ENCODE measurements around the gene KIR2DL1. TPM values are rescaled to one million over a fixed set of nuclear protein-coding genes. Genes with fewer than 3 reads are reported as not detected.
"Not testable (repeated sequence)": the region's sequence is repeated elsewhere in the genome, so short reads cannot be mapped to it uniquely, and the experiment has no call there.

Gene KIR2DL1
- total RNA-seq, 1 donor from 2014 or later: not detected

DNA sequence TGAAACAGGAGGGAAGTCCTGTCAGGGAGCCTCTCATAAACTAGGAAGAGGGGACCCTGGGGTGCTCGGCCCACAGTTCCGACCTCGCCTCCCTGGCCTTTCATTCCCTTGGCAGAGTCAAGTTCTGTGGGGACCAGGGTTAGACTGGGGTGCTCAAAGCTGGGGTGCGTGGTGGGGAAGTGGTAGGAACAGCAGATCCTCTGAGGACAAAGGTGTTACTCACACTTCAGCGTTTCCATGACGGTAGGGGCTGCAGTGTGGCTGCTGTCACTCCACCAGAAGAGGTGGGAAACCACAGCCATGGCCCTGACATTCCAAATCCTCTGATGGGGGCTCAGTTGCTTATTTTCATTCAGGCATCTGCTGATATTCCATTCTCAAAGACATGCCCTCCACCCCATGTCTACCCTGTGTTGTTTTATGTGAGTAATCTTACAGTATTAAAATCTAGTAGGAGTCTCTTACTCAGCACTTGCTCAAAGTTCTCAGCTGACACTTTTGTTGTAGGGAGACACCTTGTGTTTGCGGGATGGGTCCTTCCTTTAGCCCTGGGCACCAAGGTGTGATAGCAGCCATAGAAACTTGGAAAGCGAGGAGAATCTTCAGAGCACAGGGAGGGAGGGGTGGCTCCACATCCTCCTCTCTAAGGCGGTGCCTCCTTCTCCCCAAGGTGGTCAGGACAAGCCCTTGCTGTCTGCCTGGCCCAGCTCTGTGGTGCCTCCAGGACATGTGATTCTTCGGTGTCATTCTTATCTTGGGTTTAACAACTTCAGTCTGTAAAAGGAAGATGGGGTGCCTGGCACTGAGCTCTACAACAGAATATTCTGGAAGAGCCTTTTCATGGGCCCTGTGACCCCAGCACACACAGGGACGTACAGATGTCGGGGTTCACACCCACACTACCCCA lies 13.1 kb upstream of the KIR2DL1 start:
- DNase-seq (ENCODE audit: low read depth); H3K27me3 ChIP-seq (ENCODE audit: control insufficient read depth, insufficient read depth, low read length); FAIRE-seq; H3K4me3 ChIP-seq (ENCODE audit: low read depth, low read length); H3K36me3 ChIP-seq (ENCODE audit: control insufficient read depth, insufficient read depth, low read length): not testable (repeated sequence)

- DNase-seq (ENCODE audit: low read depth); H3K4me3 ChIP-seq (ENCODE audit: low read depth, low read length); H3K27me3 ChIP-seq (ENCODE audit: control insufficient read depth, insufficient read depth, low read length); FAIRE-seq; H3K36me3 ChIP-seq (ENCODE audit: control insufficient read depth, insufficient read depth, low read length): not testable (repeated sequence)
These were observed 11.0 kb upstream of the KIR2DL1 start for GRCh38 chr19:54758577-54758976.

DNA sequence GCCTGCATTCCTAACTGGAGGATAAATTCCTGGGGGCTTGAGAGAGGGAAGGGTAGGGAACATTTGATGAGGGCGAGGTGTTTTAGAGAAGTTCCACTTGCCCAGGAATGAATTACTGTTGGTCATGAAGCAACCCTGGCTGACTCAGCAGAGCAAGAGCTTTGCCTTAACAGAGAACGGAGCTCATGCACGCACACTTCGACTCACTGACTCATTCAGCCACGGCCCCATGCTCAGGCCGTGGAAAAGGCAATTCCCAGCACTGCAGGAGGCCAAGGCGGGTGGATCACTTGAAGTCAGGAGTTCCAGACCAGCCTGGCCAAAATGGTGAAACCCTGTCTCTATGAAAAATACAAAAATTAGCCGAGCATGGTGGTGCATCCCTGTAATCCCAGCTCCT lies 5.4 kb upstream of the KIR2DL1 start:
- not testable (repeated sequence) for H3K27me3 ChIP-seq (ENCODE audit: control insufficient read depth, insufficient read depth, low read length); DNase-seq (ENCODE audit: low read depth); H3K36me3 ChIP-seq (ENCODE audit: control insufficient read depth, insufficient read depth, low read length); H3K4me3 ChIP-seq (ENCODE audit: low read depth, low read length); FAIRE-seq

- H3K27me3 ChIP-seq (ENCODE audit: control insufficient read depth, insufficient read depth, low read length); FAIRE-seq; DNase-seq (ENCODE audit: low read depth): not testable (repeated sequence)
These were observed 3.1 kb upstream of the KIR2DL1 start for GRCh38 chr19:54766464-54766863.

GRCh38 chr19:54770511-54770910 lies 918 bp downstream of the KIR2DL1 start:
- H3K27me3 ChIP-seq (ENCODE audit: control insufficient read depth, insufficient read depth, low read length); DNase-seq (ENCODE audit: low read depth); H3K4me3 ChIP-seq (ENCODE audit: low read depth, low read length); FAIRE-seq; H3K36me3 ChIP-seq (ENCODE audit: control insufficient read depth, insufficient read depth, low read length): not testable (repeated sequence)

More at GRCh38 chr19:54766464-54766863, 3.1 kb upstream of the KIR2DL1 start:
- not testable (repeated sequence) for H3K4me3 ChIP-seq (ENCODE audit: low read depth, low read length); H3K36me3 ChIP-seq (ENCODE audit: control insufficient read depth, insufficient read depth, low read length)

DNA sequence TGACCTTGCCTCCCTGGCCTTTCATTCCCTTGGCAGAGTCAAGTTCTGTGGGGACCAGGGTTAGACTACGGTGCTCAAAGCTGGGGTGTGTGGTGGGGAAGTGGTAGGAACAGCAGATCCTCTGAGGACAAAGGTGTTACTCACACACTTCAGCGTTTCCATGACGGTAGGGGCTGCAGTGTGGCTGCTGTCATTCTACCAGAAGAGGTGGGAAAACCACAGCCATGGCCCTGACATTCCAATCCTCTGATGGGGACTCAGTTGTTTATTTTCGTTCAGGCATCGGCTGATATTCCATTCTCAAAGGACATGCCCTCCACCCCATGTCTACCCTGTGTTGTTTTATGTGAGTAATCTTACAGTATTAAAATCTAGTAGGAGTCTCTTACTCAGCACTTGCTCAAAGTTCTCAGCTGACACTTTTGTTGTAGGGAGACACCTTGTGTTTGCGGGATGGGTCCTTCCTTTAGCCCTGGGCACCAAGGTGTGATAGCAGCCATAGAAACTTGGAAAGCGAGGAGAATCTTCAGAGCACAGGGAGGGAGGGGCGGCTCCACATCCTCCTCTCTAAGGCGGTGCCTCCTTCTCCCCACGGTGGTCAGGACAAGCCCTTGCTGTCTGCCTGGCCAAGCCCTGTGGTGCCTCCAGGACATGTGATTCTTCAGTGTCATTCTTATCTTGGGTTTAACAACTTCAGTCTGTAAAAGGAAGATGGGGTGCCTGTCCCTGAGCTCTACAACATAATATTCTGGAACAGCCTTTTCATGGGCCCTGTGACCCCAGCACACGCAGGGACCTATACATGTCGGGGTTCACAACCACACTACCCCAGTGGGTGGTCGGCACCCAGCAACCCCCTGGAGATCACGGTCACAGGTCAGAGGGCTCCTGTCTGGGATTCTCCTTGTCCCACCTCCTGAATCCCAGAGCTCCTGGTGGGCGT lies 1.7 kb downstream of the KIR2DL1 start:
- H3K27me3 ChIP-seq (ENCODE audit: control insufficient read depth, insufficient read depth, low read length); H3K36me3 ChIP-seq (ENCODE audit: control insufficient read depth, insufficient read depth, low read length); H3K4me3 ChIP-seq (ENCODE audit: low read depth, low read length); FAIRE-seq: not testable (repeated sequence)
- peak; percentile 24 for DNase-seq (ENCODE audit: low read depth)

DNA sequence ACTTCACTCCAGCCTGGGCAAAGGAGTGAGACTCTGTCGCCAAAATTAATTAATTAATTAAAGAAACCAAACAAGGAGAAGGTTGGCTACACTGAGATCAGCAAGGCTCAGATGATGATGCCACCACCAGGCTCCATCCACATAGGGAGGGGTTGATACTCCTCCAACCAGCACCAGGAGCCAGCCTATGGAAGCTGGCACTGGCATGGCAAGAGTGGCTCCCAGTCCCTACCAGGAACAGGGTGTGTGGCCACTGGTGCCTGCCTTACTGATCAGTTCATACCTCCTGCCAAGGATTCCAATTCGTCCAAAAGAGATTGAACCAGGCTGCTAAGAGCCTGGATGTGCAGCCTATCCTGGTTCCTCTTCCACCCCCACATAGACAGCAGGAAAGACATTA lies 3.1 kb downstream of the KIR2DL1 start:
- H3K27me3 ChIP-seq (ENCODE audit: control insufficient read depth, insufficient read depth, low read length); H3K36me3 ChIP-seq (ENCODE audit: control insufficient read depth, insufficient read depth, low read length); DNase-seq (ENCODE audit: low read depth); H3K4me3 ChIP-seq (ENCODE audit: low read depth, low read length); FAIRE-seq: not testable (repeated sequence)

DNA sequence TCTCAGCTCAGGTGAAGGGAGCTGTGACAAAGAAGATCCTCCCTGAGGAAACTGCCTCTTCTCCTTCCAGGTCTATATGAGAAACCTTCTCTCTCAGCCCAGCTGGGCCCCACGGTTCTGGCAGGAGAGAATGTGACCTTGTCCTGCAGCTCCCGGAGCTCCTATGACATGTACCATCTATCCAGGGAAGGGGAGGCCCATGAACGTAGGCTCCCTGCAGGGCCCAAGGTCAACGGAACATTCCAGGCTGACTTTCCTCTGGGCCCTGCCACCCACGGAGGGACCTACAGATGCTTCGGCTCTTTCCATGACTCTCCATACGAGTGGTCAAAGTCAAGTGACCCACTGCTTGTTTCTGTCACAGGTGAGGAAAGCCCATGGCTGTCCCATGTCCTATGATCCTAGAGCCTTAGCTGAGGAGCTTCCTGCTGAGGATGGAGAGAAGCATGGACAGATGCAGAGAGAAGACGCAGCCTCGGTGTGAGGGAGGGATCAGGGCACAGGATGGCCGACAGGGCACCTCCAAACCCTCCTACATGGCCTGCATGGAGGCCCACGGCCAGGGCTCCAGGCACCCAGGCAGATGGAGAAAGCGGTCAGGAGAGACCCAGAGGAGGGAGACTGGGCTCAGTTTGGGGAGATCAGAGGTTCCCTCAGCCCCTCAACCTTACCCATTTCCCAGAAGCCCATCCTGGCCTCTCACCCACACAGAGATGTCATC lies 5.7 kb downstream of the KIR2DL1 start:
- H3K27me3 ChIP-seq (ENCODE audit: control insufficient read depth, insufficient read depth, low read length); H3K4me3 ChIP-seq (ENCODE audit: low read depth, low read length); DNase-seq (ENCODE audit: low read depth); H3K36me3 ChIP-seq (ENCODE audit: control insufficient read depth, insufficient read depth, low read length); FAIRE-seq: not testable (repeated sequence)

- not testable (repeated sequence) for FAIRE-seq; DNase-seq (ENCODE audit: low read depth); H3K36me3 ChIP-seq (ENCODE audit: control insufficient read depth, insufficient read depth, low read length); H3K27me3 ChIP-seq (ENCODE audit: control insufficient read depth, insufficient read depth, low read length); H3K4me3 ChIP-seq (ENCODE audit: low read depth, low read length)
These were observed 6.2 kb downstream of the KIR2DL1 start for GRCh38 chr19:54775830-54776229.

GRCh38 chr19:54777851-54778250 lies 8.3 kb downstream of the KIR2DL1 start:
- FAIRE-seq; H3K27me3 ChIP-seq (ENCODE audit: control insufficient read depth, insufficient read depth, low read length); H3K36me3 ChIP-seq (ENCODE audit: control insufficient read depth, insufficient read depth, low read length); DNase-seq (ENCODE audit: low read depth); H3K4me3 ChIP-seq (ENCODE audit: low read depth, low read length): not testable (repeated sequence)

DNA sequence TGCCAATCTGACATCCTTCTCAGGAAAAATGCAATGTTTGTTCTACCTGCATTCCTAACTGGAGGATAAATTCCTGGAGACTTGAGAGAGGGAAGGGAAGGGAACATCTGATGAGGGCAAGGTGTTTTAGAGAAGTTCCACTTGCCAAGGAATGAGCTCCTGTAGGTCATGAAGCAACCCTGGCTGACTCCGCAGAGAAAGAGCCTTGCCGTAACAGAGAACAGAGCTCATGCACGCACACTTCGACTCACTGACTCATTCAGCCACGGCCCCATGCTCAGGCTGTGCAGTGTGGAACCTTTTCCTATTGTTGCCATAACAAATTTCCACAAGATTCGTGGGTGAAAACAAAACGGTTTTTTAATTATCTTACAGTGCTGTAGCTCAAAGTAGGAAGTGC lies 9.3 kb downstream of the KIR2DL1 start:
- DNase-seq (ENCODE audit: low read depth); H3K4me3 ChIP-seq (ENCODE audit: low read depth, low read length); FAIRE-seq; H3K27me3 ChIP-seq (ENCODE audit: control insufficient read depth, insufficient read depth, low read length); H3K36me3 ChIP-seq (ENCODE audit: control insufficient read depth, insufficient read depth, low read length): not testable (repeated sequence)

- H3K4me3 ChIP-seq (ENCODE audit: low read depth, low read length); H3K27me3 ChIP-seq (ENCODE audit: control insufficient read depth, insufficient read depth, low read length); DNase-seq (ENCODE audit: low read depth); FAIRE-seq; H3K36me3 ChIP-seq (ENCODE audit: control insufficient read depth, insufficient read depth, low read length): not testable (repeated sequence)
These were observed 13.3 kb downstream of the KIR2DL1 start for GRCh38 chr19:54782916-54783315.

GRCh38 chr19:54786091-54786723 lies 16.6 kb downstream of the KIR2DL1 start:
- DNase-seq (ENCODE audit: low read depth); FAIRE-seq; H3K27me3 ChIP-seq (ENCODE audit: control insufficient read depth, insufficient read depth, low read length); H3K4me3 ChIP-seq (ENCODE audit: low read depth, low read length); H3K36me3 ChIP-seq (ENCODE audit: control insufficient read depth, insufficient read depth, low read length): not testable (repeated sequence)

Data from bronchial epithelial cell (primary cell).